Vagina (tissue), 2 donors: Measurements from ENCODE around the gene AP1AR.

Experiments
- POLR2A ChIP-seq, 2 donors: fragments of 450-650 bp; IDR thresholded peaks; one replicate each; pipeline ENCODE4 v1.6.1; 2017; ENCODE audit warnings: antibody characterized with exemption in 2 of 2, mild to moderate bottlenecking in 2 of 2, moderate library complexity in 2 of 2
- TF ChIP-seq, protein P1 (sequence below), 3 experiments: fragments of 450-650 bp in 2 of 3; fragments of 200-600 bp in 1 of 3; sonication (generic) in 1 of 3; IDR thresholded peaks; one replicate each; pipeline ENCODE4 v1.5.1; 2017 to 2019; ENCODE audit warnings: antibody characterized with exemption in 3 of 3, mild to moderate bottlenecking in 2 of 3, moderate library complexity in 2 of 3

DNA sequence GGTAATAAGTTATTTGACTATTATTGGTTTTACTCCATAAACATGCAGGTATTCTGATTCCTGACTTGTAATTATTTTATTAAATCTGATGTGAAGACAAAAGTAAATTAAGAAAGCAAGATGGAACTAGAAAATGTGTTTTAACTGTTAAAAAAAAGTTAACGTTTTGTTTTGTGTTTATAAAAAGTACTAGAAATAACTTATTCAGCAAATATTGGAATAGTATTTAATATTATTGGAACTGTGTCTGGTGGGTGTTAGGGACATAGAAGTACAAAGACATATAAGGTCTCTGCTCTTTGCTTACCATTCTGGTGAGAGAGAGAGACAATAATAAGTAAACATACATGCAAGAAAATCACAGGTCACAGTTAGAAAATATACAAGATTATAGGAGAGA is 38.5 kb downstream of the AP1AR start:
- TF ChIP-seq, protein P1, sequence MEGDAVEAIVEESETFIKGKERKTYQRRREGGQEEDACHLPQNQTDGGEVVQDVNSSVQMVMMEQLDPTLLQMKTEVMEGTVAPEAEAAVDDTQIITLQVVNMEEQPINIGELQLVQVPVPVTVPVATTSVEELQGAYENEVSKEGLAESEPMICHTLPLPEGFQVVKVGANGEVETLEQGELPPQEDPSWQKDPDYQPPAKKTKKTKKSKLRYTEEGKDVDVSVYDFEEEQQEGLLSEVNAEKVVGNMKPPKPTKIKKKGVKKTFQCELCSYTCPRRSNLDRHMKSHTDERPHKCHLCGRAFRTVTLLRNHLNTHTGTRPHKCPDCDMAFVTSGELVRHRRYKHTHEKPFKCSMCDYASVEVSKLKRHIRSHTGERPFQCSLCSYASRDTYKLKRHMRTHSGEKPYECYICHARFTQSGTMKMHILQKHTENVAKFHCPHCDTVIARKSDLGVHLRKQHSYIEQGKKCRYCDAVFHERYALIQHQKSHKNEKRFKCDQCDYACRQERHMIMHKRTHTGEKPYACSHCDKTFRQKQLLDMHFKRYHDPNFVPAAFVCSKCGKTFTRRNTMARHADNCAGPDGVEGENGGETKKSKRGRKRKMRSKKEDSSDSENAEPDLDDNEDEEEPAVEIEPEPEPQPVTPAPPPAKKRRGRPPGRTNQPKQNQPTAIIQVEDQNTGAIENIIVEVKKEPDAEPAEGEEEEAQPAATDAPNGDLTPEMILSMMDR (IDR thresholded peaks at IDR 0.05) = no peak
- TF ChIP-seq POLR2A (IDR thresholded peaks at IDR 0.05) = no peak
